Measurements from ENCODE around the gene PNPLA8.
"Not testable (repeated sequence)": the region's sequence is repeated elsewhere in the genome, so short reads cannot be mapped to it uniquely, and the experiment has no call there.

PNPLA8 gene, protein sequence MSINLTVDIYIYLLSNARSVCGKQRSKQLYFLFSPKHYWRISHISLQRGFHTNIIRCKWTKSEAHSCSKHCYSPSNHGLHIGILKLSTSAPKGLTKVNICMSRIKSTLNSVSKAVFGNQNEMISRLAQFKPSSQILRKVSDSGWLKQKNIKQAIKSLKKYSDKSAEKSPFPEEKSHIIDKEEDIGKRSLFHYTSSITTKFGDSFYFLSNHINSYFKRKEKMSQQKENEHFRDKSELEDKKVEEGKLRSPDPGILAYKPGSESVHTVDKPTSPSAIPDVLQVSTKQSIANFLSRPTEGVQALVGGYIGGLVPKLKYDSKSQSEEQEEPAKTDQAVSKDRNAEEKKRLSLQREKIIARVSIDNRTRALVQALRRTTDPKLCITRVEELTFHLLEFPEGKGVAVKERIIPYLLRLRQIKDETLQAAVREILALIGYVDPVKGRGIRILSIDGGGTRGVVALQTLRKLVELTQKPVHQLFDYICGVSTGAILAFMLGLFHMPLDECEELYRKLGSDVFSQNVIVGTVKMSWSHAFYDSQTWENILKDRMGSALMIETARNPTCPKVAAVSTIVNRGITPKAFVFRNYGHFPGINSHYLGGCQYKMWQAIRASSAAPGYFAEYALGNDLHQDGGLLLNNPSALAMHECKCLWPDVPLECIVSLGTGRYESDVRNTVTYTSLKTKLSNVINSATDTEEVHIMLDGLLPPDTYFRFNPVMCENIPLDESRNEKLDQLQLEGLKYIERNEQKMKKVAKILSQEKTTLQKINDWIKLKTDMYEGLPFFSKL

GRCh38 chr7:108525985-108526767 lies at the start of gene PNPLA8:
Gene PNPLA8, minus strand, starts transcription at chr7:108526135. Its CDS starts 10,644 bp downstream, at chr7:108515491.
- DNase-seq, result peak; percentile 96

- DNase-seq, result no peak
Measured at GRCh38 chr7:108575156-108575555, 49.2 kb upstream of the PNPLA8 start.

DNA sequence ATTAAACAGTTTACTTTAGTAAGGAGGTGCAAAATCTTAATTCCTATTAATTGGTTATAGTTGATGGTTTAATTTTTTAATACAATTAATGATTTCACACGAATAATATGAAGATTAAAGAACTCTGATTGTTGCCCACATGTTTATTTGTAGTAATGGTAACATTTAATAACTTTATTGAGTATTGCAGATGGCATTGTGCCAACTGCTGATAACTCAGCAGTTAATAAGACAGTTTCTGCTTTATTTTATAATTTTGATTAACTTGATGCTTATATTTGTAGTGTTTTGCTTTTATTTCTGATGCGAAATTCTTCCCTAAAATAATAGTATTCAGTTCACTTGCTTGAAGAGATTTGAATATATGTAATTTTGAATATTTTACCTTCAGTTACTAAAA lies 46.5 kb upstream of the PNPLA8 start:
- DNase-seq, result no peak

DNA sequence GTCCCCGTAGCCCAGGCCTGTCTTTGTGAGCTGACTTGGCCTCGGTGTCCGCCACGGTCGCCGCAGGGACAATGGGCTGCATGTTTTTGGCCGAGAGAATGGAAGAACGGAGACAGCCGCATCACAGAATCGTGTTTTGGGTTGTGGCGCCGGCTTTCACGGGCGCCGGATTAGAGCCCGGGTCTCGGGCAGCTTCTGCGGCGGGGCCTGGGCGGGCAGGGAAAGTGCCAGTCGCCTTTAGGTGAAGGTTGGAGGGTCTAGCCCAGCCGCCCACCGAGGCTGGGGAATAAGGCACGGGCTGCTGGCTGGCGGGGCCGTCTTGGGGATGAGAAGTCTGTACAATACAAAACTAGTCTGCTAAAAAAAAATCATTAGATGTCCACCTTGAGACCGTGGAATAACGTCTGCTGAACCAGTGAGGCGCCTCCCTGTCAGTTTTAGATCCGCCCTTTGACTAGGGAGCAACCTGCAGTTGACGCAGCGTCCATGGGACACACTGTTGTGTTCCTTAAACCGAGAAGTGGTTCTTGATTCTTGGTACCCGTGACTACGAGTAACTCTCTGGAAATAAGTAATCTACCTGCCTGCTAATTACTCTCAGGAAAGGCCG lies 44.3 kb upstream of the PNPLA8 start:
- DNase-seq, result peak; percentile 39

DNA sequence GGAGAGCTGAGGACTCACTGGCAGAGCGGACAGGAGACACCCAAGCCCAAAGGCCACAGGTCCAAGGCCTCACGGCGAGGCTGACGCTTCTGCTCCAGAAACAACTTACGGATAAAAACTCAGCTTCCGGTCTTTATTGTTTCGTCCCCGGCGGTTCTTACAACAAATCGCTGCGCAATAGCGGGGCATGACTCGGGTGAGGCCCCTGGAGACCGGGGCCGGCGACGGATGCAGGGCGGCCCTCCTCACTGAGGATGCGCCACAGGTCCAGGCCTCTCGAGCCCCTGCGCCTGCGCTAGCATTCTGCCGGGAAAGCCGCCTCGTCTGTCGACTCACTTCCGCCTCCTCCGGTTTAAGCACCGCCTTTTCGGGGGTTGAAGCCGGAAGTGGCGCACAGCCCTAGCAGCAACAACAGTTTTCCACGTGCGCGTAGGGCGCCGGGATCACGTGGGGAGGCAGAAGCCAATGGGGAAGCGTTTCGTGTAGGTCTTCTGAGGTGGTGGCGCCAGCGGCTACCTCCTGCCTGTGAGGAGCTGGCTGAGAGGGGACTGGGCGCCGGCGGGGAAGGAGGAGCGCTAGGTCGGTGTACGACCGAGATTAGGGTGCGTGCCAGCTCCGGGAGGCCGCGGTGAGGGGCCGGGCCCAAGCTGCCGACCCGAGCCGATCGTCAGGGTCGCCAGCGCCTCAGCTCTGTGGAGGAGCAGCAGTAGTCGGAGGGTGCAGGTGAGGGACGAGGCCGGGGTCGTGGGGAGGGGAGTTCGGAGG lies 43.6 kb upstream of the PNPLA8 start, which contains the start of the genes DNAJB9 and THAP5:
TSS of gene DNAJB9 (plus strand) at position 494 of the 765 bp plus-strand sequence. CDS start 1,853 bp downstream, outside the sequence.
TSS of gene THAP5 (minus strand) at position 326 of the 765 bp plus-strand sequence. CDS start at position 189, 137 bp downstream.
- peak; percentile 95 for DNase-seq

DNA sequence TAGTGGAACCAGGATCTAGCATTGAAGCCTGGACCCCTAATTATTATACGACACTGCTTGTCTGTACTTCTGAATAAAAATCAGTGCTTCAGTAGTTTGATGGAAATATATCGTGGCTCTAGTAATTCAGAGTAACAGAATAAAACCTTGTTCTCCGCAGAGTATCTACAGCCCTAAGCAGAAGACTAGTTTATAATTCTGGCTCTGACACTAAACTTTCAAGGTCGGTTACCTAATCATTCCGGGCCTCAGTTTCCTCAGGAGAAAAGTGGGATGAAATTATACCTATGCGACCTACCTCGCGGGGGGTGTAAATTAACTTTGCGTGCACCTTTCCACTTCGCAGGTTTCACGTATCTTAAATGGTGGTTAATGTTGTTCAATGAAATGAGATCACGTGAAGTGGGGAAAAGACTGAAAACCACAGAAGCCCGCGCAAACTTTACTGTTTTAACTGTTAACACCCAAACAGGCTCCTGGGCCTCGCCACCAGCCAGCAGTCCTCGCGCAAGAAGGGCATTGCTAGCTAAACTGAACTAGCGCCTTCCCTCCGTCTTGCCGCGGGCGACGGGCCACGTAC lies 43.0 kb upstream of the PNPLA8 start:
- DNase-seq, result no peak

GRCh38 chr7:108565987-108566386 lies 40.1 kb upstream of the PNPLA8 start:
- no peak for DNase-seq

DNA sequence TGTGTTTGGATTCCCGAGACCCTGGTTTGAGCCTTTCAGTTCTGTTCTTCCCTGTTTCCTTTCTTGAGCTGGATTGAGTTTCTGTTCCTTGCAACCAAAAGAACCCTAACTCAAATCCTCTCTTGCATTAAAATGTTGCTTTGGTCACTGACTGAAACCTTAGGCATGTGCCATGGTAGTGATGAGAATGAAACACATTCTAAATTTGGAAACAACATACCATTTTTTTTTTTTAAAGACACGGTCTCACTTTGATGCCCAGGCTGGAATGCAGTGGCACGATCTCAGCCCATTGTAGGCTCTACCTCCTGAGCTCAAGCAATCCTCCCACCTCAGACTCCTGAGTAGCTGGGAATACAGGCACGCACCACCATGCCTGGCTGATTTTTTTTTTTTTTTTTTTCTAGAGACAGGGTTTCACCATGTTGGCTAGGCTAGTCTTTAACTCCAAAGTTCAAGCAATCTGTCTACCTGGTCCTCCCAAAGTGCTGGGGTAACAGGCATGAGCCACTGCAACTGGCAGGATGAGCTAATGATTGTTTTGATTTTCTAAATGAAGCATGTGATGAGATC lies 35.2 kb upstream of the PNPLA8 start:
- no peak for DNase-seq

DNA sequence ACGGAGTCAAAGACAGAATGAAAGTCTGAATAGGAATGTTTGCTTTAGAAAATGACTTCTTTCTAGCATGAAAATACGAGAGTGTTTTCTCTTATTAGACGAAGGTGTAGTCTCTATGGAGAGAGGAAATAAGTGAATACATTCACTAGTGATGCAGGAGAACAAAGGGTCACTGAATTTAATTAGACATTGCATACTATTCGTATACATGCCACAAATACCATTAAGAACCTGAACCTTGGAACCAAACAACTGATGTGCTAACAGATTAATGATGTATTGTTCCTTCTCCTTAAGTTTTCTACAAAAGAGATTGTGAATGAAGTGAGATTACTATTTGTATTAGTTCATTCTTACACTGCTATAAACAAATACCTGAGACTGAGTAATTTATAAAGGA lies 33.3 kb upstream of the PNPLA8 start:
- no peak for DNase-seq

- DNase-seq, result no peak
Measured at GRCh38 chr7:108557617-108558016, 31.7 kb upstream of the PNPLA8 start.

DNA sequence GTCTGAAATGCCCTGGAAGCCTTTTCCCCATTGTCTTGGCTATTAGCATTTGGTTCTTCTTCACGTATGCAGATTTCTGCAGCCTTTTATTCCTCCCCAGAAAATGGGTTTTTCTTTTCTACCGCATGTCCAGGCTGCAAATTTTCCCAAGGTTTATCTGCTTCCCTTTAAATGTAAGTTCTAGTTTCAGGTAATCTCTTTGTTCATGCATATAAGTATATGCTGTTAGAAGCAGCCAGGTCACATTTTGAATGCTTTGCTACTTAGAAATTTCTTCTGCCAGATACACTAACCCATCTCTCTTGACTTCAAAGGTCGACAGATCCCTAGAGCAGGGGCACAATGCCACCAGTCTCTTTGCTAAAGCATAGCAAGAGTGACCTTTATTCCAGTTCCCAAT lies 31.3 kb upstream of the PNPLA8 start:
- DNase-seq, result no peak

DNA sequence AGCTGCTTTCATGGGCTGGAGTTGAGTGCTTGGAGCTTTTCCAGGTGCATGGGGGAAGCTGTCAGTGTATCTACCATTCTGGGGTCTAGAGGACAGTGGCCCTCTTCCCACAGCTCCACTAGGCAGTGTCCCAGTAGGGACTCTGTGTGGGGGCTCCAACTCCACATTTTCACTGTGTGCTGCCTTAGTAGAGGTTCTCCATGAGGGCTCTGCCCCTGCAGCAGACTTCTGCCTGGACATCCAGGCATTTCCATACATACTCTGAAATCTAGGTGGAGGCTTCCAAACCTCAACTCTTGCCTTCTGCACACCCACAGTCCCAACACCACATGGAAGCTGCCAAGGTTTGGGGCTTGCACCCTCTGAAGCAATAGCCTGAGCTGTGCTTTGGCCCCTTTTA lies 30.7 kb upstream of the PNPLA8 start:
- DNase-seq, result not testable (repeated sequence)

DNA sequence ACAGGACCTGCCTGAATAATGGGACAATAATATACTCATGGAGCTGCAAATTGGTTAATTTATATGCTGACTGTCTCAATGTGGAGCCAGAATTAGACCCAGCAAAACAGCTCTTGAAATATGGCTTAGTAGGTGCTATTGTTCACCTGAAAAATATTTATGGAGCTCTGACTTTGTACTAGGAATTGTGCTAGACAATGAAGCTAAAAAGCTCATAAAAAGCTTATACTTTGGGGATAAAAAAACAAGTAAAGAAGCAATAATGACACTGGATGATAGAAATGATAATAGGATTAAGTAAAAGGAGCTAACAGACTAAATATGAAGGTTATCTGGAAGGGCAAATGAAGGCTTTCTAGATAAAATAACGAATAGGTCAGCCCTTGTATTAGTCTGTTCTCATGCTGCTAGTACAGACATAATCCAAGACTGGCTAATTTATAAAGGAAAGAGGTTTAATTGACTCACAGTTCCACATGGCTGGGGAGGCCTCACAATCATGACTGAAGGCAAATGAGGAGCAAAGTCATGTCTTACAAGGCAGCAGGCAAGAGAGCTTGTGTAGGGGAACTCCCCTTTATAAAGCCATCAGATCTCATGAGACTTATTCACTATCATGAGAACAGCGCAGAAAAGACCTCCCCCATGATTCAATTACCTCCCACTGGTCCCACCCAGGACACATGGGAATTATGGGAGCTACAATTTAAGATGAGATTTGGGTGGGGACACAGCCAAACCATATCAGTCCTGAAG lies 22.4 kb upstream of the PNPLA8 start:
- DNase-seq, result not testable (repeated sequence)

- no peak for DNase-seq
Measured at GRCh38 chr7:108541478-108541877, 15.5 kb upstream of the PNPLA8 start.

DNA sequence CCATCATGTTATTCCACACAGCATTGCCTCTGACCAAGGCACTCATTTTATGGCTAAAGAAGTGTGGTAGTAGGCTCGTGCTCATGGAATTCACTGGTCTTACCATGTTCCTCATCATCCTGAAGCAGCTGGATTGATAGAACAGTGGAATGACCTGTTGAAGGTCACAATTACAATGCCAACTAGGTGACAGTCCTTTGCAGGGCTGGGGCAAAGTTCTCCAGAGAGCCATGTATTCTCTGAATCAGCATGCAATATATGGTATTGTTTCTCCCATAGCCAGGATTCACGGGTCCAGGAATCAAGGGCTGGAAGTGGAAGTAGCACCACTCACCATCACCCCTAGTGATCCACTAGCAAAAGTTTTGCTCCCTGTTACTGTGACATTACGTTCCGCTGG lies 12.8 kb upstream of the PNPLA8 start:
- not testable (repeated sequence) for DNase-seq

DNA sequence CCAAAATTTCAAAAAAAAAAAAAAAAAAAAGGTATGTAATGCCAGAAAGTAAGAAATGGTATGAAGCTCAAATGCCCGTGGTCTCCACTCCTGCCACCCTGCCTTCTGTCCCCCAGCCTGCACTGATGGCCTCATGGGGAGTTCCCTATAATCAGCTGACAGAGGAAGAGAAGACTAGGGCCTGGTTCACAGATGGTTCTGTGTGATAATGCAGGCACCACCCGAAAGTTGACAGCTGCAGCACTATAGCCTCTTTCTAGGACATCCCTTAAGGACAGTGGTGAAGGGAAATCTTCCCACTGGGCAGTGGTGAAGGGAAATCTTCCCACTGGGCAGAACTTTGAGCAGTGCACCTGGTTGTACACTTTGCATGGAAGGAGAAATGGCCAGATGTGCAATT lies 12.3 kb upstream of the PNPLA8 start:
- DNase-seq, result not testable (repeated sequence)

DNA sequence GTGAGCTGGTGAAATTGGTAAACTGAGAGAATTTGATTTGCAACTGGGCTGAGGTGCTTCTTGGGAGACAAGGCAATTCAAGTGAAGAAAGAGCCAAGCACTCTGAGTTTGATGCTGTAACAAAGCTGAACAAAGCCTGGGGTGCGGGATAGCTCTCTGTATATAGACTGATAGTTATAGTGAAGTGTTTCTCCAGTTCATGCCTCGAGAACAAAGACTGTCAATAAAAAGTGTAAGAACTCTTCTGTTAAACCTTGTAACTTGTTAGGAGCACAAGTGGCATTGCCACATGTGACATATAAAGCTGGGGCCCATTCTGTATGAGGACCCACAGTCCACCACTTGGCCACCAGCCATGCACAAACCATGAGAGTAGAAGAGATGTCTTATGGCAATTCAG lies 11.3 kb upstream of the PNPLA8 start:
- DNase-seq, result no peak

DNA sequence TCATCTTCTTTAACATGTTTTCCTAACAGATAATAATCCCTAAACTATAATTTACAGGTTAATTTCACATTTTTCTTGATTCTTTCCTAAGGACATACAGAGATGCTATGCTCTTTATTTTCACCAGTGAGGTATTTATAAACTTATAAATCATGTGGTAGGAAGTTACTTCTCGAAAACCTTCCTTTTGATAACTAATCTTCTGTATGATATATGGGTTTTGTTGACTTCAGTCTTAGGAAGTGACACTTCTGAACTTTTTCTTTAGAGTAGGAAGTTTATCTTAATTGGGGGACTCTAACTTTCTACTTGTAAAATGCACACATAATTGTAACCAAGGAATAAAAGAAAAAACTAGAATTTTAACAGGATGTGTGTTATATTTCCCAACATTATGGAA lies 9.8 kb upstream of the PNPLA8 start:
- DNase-seq, result no peak

GRCh38 chr7:108535257-108535656 lies 9.3 kb upstream of the PNPLA8 start:
- no peak for DNase-seq

- no peak for DNase-seq
Measured at GRCh38 chr7:108533712-108534111, 7.8 kb upstream of the PNPLA8 start.

All from GF-D8 (cell line).